Brain pericyte (primary cell): Measurements from ENCODE around the gene UROC1.

Experiments
- DNase-seq: peaks from one replicate; pipeline ENCODE4 v3.0.0-alpha.2; 2012; ENCODE audit warnings: low read depth, low spot score

UROC1 gene

GRCh38 chr3:126516152-126516935 lies 1.2 kb downstream of the UROC1 start:
- DNase-seq: no peak

DNA sequence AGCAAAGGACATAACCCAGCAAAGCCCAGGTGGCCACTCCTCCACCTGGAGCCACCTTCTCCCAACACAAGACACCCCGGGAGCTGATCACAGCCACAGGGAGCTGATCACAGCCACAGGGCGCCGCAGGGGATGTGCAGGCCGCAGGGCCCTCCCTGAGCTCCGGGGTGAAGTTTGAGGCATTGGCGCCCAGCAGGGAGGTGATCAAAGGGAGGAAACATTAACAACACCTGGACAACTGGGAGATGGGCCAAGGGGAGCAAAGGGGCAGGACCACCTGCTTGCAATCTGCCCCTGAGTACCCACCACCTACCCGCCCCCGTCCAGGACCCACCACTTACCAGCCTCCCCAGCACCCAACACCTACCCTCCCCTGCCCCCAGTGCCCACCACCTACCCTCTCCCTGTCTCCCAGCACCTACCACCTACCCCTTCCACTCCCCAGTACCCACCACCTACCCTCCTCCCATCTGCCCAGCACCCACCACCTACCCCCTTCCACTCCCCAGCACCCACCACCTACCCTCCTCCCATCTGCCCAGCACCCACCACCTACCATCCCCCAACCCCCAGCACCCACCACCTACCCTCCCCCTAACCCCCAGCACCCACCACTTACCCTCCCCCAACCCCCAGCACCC lies 2.4 kb downstream of the UROC1 start:
- no peak for DNase-seq

DNA sequence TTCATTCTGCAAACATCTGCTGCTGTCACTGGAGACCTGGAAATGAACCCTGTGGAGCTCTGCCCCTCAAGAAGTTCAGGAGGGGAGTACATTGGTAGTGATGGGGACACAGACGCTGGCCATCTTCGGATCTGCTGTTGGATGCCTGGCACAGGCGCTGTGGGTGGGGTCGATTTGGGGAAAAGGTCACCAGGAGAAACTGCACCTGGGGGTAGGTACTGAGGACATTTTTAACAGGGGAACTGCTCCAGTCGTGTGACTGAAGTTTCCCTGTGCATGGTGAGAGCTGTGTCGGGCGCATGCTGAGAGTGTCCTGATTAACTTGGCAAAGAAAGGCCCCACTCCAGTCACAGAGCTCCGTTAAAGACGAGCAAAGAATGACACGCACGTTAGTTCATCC lies 3.4 kb downstream of the UROC1 start:
- DNase-seq: no peak

- DNase-seq: no peak
These were observed 4.5 kb downstream of the UROC1 start for GRCh38 chr3:126512916-126513650.

GRCh38 chr3:126512026-126512425 lies 5.5 kb downstream of the UROC1 start:
- DNase-seq: no peak

DNA sequence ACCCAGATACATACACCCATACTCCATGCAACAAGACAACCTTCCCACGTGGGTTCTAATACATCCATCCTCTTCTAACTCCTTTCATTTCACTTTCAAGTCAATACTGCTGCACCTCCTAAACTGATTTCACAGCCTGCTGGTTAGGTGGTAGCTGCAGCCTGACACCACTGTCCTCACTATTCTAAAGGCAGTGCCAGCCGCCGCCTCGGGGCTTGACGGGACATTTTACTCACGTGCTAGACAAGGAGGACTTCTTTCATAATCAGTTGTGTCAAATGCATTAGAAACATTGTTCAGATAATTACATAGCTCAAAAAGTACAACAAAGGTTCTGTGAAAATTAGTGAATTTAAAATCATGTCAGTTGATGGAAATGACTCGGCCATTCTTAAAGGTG lies 6.3 kb downstream of the UROC1 start:
- no peak for DNase-seq

- DNase-seq: no peak
These were observed 7.2 kb downstream of the UROC1 start for GRCh38 chr3:126510308-126510910.

DNA sequence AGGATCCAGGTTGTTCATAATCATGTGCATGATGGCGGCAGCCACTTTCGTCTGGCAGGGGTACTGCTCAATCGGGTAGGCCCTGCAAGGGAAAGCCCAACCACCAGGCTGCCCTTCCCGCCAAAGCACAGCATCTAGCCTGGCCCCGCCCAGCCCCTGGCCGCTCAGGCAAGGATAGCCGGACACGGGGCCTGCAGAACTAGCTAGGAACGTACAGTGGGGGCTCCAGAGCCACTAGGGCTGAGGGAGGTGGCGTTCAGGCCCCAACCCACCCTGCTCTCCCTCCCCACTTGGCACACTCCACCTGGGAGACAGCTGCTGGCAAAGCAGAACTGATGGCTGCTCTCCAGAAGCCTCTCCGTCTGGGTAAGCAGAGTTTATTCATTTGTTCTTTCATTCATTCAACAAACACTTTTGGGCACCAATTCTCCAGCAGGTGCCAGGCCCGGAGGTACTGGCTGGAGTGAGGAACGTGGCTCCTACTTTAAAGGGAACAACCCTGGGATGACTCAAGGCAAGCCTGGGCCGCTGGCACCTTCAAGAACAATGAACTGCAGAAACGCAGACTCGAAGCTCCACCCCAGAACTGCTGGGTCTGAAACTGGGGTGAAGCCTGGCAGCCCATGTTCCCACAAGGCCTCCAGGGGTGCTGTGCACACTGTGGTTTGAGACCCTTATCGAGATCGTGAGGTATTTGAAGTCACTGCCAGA lies 7.8 kb downstream of the UROC1 start:
- DNase-seq: no peak

DNA sequence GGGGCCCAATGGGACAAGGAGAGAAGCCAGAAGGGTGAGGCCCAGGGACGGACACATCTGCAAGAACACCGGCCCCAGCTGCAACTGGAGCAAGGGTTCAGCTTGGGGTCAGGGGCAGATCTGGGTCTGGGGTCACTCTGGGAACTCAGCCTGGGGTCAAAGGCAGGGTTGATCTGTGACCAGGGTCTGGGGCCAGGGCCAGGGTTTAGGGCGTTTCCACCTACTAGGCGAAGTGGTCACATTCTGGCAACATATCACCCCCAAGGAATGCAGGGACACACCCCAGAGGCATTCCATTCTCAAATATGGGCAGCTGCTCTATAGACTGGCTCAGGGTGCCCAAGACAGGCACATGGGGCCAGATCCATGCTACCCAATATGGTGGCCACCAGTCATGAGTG lies 9.0 kb downstream of the UROC1 start:
- DNase-seq: no peak

DNA sequence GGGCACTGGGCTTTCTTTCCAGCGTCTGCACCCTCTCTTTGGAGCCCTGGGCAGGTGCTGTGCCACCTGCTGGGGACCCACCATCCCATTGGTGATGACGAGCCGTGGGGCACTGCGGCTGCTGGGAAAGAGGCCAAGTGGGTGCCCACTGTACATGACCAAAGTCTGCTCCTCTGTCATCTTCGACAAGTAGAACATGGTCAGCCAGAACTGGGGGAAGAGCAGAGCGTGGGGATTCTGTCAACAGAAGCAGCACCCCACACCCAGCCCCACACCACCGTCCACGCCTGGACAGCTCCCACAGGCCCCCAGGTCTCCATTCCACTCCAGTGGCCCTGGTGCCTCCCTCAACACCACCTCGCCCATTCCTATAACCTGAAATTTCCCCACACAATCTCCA lies 9.7 kb downstream of the UROC1 start:
- DNase-seq: no peak

DNA sequence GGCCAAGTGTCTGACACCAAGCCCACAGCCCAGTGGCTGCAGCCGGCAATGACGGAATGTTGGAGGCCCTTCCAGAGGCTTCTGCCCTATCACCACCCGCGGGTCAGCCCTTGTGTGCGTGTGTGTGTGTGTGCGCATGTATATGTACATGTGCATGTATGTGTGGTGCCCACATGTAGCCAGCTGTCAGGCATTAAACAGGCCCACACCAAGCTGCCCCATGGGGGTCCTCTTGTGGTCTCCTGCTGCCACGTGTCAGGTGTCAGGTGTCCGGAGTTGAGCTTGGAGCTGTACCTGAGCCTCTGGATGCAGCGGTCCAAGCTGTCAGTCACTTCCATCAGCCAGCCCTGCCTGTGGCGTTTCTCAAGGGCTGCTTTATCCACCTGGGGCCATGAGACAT lies 13.9 kb downstream of the UROC1 start:
- DNase-seq: no peak

- DNase-seq: no peak
These were observed 14.9 kb downstream of the UROC1 start for GRCh38 chr3:126502656-126503055.

- no peak for DNase-seq
These were observed 15.8 kb downstream of the UROC1 start for GRCh38 chr3:126501736-126502135.

DNA sequence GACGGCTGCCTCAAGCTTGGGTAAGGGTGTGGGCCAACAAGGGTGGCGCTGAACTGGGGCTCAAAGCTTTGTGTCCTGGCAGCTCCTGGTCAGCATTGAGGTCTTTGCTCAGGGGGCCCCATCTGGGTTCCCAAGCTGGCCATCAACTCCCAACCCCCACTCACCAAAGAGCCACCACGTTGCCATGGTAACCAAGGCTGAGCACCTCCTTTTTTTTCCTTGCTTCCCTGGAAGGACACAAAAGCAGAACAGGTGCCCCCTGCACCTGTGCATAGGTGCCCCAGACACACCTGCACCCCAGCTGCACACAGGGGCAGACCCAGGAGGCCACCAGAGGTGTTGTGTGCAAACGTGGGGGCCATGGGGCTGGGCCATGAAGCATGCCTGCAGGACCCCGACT lies 16.5 kb downstream of the UROC1 start:
- no peak for DNase-seq

DNA sequence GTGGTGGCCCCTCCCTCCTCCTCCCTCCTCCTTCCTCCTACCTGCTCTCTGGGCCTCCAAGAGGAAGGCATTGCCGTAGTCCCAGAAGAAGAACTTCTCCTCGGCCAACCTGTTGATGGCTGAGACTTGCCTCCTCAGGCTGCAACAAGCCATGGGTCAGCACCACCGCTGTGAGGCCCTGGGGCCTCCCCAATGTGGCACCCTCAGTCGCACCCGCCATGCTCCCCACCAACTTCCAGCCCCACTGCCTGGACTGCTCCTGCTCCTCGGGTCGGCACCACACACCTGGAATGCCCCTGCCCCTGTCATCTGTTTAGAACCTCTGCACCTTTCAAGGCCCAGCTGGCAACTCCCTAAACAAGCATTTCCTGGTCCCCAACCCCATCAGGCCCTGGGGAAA lies 17.6 kb downstream of the UROC1 start:
- DNase-seq: no peak

DNA sequence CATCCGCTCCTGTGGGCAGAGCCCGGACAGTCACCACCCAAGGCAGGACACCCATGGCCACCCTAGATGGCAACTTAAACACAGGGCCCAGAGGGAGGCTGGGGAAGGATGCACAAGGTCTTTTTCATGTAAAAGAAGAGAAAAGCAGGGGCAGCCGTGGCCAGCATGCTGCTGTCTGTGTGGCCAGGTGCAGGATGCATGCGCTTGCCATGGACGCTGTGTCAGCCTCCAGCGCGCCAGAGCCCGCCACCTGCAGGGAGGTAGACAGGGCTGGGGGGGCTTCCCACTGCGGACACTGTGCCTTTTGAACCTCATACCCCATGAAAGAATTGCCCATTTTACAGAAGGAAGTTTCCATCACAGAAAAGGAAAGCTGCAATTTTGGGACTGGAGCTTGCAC lies 18.2 kb downstream of the UROC1 start:
- DNase-seq: no peak

DNA sequence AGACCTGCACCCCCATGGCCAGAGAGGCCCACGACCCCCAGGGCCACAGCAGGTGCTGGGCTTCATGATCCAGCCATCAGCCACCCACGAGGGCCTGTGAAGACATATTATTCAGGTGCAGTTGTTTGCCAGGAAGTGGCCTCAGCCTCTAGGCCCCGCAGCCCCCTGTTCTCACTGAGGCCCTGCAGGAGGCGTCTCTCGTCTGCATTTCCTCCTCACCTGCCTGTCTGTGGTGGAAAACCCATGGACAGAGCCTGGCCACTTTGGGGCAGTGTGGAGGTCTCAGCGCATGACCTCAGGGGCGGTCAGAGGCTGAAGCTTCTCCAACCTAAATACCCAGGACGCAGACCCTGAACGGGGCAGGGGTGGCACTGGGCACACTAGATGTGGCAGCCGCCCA lies 18.6 kb downstream of the UROC1 start:
- DNase-seq: no peak

DNA sequence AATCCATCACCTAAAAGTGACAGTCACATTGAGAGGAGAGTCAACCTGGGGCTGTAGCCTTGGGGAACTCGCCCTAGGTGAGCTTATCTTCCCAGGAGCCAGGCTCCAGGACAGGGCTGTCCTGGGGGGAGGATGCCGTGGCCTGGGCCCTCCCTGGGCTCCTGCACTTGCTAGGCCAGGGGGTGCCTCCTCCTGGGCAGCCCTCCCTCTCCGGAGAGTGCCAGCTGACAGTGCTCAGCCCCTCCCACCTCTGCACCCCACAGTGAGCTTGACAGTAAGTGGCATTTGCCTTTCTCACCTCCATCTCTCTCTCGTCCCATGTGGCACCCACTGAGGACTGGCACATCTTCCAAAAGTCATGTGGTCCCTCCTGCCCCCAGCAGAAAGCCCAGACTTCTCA lies 19.1 kb downstream of the UROC1 start:
- no peak for DNase-seq

- no peak for DNase-seq
These were observed 19.6 kb downstream of the UROC1 start for GRCh38 chr3:126497956-126498355.

DNA sequence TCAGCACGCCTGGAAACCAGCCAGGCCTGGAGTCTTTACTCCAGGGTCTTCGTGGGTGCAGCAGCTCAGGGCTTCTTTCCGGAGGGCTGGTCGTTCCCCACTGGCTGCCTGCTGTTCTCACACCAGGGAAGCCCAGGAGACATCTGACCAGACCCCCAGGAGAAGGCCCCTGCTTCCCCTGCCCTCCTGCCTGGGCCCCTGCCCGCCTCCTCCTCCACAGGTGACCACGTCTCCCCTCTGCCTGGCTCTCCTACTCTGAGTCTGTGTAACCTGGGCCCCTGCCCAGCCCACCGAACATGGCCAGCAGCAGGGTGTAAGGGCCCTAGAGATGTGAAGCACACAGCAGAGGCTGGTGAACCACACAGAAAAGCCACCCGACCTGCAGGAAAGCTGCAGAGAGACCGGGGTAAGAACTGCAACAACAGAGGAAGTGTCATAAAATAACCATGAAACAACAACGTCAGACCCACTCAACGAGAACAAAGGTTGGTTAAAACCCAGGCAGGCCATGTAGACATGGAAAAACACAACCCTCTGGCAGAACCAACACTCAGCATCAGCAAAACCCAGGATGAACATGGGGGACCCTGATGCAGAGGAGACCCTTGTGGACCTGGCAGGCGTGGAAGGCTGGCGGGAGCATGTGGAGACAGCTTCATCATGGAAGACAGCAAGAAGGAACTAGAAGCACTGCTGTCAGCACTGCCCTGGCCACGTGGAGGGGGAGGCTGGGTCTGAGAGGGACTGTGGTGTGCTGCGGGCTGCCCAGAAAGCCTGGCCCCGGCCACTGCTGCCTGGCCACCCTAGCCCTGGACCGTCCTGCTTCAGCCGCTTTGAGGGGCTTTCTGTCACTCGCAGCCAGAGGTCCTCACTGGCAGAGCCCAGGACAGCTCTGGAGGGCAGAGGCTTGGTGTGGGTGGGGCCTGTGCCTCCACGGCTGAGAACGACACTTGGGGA lies 20.4 kb downstream of the UROC1 start:
- DNase-seq: no peak

GRCh38 chr3:126495786-126496185 lies 21.8 kb downstream of the UROC1 start:
- no peak for DNase-seq
